NCI-H748 (cell line): ENCODE data around the gene AMTN.

Experiments used
- DNase-seq: peaks from one replicate; lab custom pipeline; 2025; ENCODE audit not compliant: unreplicated experiment; lab: John Stamatoyannopoulos, UW

The AMTN gene

GRCh38 chr4:70559211-70559830, 41.0 kb downstream of the AMTN start:
- DNase-seq = peak; percentile 35

- no peak for DNase-seq
Observed at GRCh38 chr4:70559924-70560323, 41.6 kb downstream of the AMTN start.

- peak; percentile 82 for DNase-seq
Observed at GRCh38 chr4:70564033-70564432, 45.7 kb downstream of the AMTN start.

- DNase-seq = no peak
Observed at GRCh38 chr4:70570796-70571195, 52.4 kb downstream of the AMTN start.

- no peak for DNase-seq
Observed at GRCh38 chr4:70571772-70572171, 53.4 kb downstream of the AMTN start.

- DNase-seq = no peak
Observed at GRCh38 chr4:70575964-70576363, 57.6 kb downstream of the AMTN start.

GRCh38 chr4:70577220-70577927, 59.0 kb downstream of the AMTN start:
- DNase-seq = no peak

GRCh38 chr4:70581980-70582379, 63.6 kb downstream of the AMTN start:
- no peak for DNase-seq
